Endothelial cell of umbilical vein (primary cell): ENCODE results near the gene MYH15.

Experiments
- CTCF ChIP-seq, 2 donors: IDR thresholded peaks; 1 replicate in 1 of 2; 2 replicates in 1 of 2; pipeline ENCODE4 v1.5.1; 2011; ENCODE audit warnings: low read length in 2 of 2, mild to moderate bottlenecking in 2 of 2, moderate library complexity in 2 of 2, control low read depth in 1 of 2, inconsistent platforms in 1 of 2, low read depth in 1 of 2; ENCODE audit not compliant: insufficient read depth in 1 of 2; ENCODE audit errors: extremely low read depth in 1 of 2
- EZH2 ChIP-seq: IDR thresholded peaks from 2 replicates; pipeline ENCODE4 v1.6.1; 2012; ENCODE audit warnings: borderline replicate concordance, low read depth, mild to moderate bottlenecking, moderate library complexity, low read length, inconsistent platforms; ENCODE audit not compliant: severe bottlenecking
- FOS ChIP-seq: IDR thresholded peaks from 2 replicates; pipeline ENCODE4 v1.6.1; 2011; ENCODE audit warnings: mild to moderate bottlenecking, low read length, moderate library complexity, borderline replicate concordance; ENCODE audit not compliant: insufficient read depth
- JUN ChIP-seq: IDR thresholded peaks from 2 replicates; pipeline ENCODE4 v1.6.1; 2011; ENCODE audit warnings: borderline replicate concordance, low read depth; ENCODE audit not compliant: insufficient read length, insufficient read depth
- POLR2A ChIP-seq: IDR thresholded peaks from 2 replicates; pipeline ENCODE4 v1.6.1; 2012; ENCODE audit warnings: low read depth, mild to moderate bottlenecking, control low read depth, low read length
- POLR2AphosphoS5 ChIP-seq: IDR thresholded peaks from 2 replicates; pipeline ENCODE4 v1.6.1; 2012; ENCODE audit warnings: low read depth, mild to moderate bottlenecking, control low read depth, low read length, moderate library complexity; ENCODE audit not compliant: insufficient read depth
- TF ChIP-seq, protein P1 (sequence below): IDR thresholded peaks from 2 replicates; pipeline ENCODE4 v1.6.1; 2011; ENCODE audit not compliant: insufficient read depth, insufficient read length

- TF ChIP-seq, protein P1, sequence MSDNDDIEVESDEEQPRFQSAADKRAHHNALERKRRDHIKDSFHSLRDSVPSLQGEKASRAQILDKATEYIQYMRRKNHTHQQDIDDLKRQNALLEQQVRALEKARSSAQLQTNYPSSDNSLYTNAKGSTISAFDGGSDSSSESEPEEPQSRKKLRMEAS = no peak
- TF ChIP-seq CTCF (IDR thresholded peaks at IDR 0.05; ENCODE audit: extremely low read depth in 1 of 2, insufficient read depth in 1 of 2, low read depth in 1 of 2, low read length in 2 of 2) (no peak), EZH2 (no peak), POLR2A (no peak), POLR2AphosphoS5 (no peak), JUN (no peak), FOS (no peak)
Observed at GRCh38 chr3:108428586-108428985, 81.8 kb downstream of the MYH15 start.
